ENCODE measurements around the gene BHLHA15.

The BHLHA15 gene

DNA sequence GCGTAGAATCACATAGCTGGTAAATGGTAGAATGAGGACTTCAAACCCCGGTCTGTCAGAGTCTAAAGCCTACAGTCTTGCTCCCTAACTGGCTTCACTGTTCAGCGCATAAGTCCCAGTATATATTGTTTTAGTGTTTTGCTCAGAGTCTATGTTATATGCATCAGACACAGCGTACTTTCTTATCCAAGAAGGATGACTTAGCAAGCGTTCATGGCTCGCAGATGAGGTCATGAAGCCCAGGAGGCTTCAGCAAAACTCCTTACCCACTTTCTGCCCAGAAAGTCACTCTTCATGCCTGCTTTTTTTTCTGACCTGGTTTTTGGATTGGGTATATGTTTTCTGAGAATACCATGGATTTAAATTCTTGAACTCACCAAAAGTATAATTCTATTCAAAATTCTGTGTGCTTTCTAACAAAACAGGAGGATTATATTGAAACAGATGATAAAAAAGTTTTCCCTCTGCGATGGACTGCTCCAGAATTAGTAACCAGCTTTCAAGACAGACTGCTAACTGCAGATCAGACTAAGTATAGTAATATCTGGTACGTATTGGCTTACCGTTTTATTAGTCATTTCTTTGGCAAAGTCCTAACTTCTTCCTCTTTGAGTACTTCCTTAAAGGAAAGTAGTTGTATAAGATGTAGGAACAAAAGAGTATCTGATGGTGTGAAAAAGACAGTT is 24.6 kb upstream of the BHLHA15 start:
- DNase-seq (ENCODE audit: low spot score) = no peak
- TF ChIP-seq, protein P1, sequence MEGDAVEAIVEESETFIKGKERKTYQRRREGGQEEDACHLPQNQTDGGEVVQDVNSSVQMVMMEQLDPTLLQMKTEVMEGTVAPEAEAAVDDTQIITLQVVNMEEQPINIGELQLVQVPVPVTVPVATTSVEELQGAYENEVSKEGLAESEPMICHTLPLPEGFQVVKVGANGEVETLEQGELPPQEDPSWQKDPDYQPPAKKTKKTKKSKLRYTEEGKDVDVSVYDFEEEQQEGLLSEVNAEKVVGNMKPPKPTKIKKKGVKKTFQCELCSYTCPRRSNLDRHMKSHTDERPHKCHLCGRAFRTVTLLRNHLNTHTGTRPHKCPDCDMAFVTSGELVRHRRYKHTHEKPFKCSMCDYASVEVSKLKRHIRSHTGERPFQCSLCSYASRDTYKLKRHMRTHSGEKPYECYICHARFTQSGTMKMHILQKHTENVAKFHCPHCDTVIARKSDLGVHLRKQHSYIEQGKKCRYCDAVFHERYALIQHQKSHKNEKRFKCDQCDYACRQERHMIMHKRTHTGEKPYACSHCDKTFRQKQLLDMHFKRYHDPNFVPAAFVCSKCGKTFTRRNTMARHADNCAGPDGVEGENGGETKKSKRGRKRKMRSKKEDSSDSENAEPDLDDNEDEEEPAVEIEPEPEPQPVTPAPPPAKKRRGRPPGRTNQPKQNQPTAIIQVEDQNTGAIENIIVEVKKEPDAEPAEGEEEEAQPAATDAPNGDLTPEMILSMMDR (IDR thresholded peaks at IDR 0.05) = no peak
- H3K4me3 ChIP-seq = peak overlapping the region; percentile 20
- peak overlapping the region; percentile 78 to 86 for H3K27ac ChIP-seq

DNA sequence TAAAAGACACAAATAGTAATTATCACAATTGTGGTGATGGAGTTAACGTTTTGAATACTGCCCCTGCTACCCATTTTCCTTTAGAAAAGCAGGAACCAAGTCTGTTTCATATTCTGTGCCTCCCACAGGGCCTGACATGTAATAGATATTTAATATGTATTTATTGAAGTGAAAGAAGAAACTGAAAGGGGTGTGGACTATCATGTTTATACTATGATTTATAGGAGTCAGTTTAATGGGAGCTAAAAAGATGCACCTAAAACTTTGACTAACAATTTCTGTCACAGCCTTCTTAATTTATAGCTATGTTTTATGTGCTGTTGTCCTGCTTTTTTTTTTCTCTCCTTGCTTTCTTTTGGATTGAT is 24.1 kb upstream of the BHLHA15 start:
- DNase-seq (ENCODE audit: low spot score) = no peak
- TF ChIP-seq, protein P1 (IDR thresholded peaks at IDR 0.05) = no peak
- Histone ChIP-seq H3K27ac (peak overlapping the region; percentile 78 to 86), H3K4me3 (peak overlapping the region; percentile 20)

DNA sequence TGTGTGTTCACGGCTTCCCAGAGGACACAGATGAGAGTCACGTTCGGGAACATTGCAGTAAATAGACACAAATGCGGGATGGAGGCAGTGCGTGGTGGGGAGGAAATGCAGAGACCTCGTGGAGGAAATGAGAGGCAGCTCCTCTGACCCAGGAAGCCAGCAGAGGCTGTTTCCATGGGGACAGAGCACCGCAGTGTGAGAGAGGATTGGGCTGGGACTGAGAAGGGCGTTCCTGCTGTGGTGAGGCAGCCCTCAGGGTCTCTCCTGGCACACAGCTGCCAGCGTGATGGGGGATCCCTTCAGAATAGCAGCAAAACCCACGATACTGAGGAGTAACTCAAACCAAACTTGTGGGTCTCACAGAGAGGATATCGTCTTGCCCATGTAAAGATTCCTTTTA is 21.7 kb upstream of the BHLHA15 start:
- DNase-seq (ENCODE audit: low spot score) = no peak
- no peak overlapping the region for H3K27ac ChIP-seq
- H3K4me3 ChIP-seq = no peak overlapping the region
- TF ChIP-seq, protein P1 (IDR thresholded peaks at IDR 0.05) = no peak

DNA sequence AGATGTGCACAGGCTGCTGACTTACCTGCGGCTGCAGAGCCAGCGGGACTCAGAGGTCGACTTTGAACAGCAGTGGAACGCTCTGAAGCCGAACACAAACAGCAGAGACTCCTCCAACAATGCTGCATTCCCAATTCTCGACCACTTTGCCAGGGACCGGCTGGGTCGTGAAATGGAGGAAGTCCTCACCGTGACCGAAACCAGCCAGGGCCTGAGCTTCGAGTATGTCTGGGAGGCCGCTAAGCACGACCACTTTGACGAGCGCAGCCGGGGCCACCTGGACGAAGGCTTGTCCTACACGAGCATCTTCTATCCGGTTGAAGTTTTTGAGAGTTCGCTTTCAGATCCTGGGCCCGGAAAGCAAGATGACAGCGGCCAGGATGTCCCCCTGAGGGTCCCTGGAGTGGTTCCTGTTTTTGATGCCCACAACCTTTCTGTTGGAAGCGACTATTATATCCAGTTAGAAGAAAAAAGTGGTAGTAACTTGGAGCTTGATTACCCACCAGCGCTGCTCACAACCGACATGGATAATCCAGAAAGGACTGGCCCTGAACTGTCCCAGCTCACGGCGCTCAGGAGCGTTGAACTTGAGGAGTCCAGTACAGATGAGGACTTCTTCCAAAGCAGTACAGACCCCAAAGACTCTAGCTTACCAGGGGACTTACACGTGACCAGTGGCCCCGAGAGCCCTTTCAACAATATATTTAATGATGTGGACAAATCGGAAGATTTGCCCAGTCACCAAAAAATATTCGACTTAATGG is 19.4 kb upstream of the BHLHA15 start:
- TF ChIP-seq, protein P1 (IDR thresholded peaks at IDR 0.05) = no peak
- peak; percentile 54 for DNase-seq (ENCODE audit: low spot score)
- Histone ChIP-seq H3K4me3 (no peak overlapping the region), H3K27ac (no peak overlapping the region)

DNA sequence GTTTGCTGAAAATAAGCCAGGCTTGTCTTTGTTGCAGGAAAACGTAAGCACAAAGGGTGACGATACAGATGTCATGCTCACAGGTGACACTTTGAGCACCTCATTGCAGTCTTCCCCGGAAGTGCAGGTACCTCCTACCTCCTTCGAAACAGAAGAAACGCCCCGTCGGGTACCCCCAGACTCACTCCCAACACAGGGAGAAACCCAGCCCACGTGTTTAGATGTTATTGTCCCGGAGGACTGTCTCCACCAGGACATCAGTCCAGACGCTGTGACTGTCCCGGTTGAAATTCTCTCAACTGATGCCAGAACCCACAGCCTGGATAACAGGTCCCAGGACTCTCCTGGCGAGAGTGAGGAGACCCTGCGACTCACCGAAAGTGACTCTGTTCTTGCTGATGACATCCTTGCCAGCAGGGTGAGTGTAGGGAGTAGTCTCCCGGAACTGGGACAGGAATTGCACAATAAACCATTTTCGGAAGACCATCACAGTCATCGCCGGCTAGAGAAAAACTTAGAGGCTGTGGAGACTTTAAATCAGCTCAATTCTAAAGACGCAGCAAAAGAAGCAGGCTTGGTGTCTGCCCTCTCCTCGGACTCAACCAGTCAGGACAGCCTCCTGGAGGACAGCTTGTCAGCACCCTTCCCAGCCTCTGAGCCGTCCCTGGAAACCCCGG is 18.3 kb upstream of the BHLHA15 start:
- peak; percentile 57 for DNase-seq (ENCODE audit: low spot score)
- H3K27ac ChIP-seq = no peak overlapping the region
- TF ChIP-seq, protein P1 (IDR thresholded peaks at IDR 0.05) = no peak
- no peak overlapping the region for H3K4me3 ChIP-seq

DNA sequence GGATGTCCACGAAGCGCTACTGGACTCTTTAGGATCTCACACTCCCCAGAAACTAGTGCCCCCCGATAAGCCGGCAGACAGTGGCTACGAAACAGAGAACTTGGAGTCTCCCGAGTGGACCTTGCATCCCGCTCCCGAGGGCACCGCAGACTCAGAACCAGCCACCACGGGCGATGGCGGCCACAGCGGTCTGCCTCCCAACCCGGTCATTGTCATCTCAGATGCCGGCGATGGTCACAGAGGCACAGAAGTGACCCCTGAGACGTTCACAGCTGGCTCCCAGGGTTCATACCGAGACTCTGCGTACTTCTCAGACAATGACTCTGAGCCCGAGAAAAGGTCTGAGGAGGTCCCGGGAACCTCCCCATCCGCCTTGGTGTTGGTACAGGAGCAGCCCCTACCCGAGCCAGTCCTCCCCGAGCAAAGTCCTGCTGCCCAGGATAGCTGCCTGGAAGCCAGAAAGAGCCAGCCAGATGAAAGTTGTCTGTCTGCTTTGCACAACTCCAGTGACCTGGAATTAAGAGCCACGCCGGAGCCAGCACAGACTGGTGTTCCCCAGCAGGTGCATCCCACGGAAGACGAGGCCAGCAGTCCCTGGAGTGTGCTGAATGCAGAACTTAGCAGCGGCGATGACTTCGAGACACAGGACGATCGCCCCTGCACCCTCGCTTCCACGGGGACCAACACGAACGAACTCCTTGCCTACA is 17.6 kb upstream of the BHLHA15 start:
- Histone ChIP-seq H3K4me3 (no peak overlapping the region), H3K27ac (no peak overlapping the region)
- peak; percentile 57 for DNase-seq (ENCODE audit: low spot score)
- TF ChIP-seq, protein P1 (IDR thresholded peaks at IDR 0.05) = no peak
